Neural cell (in vitro differentiated cells): ENCODE data around the gene CFAP99. TPM values are rescaled to one million over a fixed set of nuclear protein-coding genes. Genes with fewer than 3 reads are reported as not detected.

ENCODE experiments used
- H2AFZ ChIP-seq: fragments of 200-600, 300-800 bp; sonication (generic), shearing (Covaris generic); 2 replicates; pipeline ENCODE4 v1.6.0; 2014; ENCODE audit warnings: low read depth, mild to moderate bottlenecking, antibody characterized with exemption, low read length, moderate library complexity
- H3F3A ChIP-seq: fragments of 200-600 bp; shearing (Covaris generic); 2 replicates; pipeline ENCODE4 v1.6.1; 2016; ENCODE audit warnings: mild to moderate bottlenecking, moderate library complexity, mixed read lengths, antibody characterized with exemption, low read length; ENCODE audit not compliant: insufficient read depth, poor library complexity, severe bottlenecking
- H3K27ac ChIP-seq: fragments of 200-600, 300-800 bp; sonication (generic), shearing (Covaris generic); 2 replicates; pipeline ENCODE4 v1.5.1; 2014; ENCODE audit warnings: mild to moderate bottlenecking, low read length, moderate library complexity
- H3K27me3 ChIP-seq: fragments of 300-800, 200-600 bp; sonication (generic), shearing (Covaris generic); 2 replicates; pipeline ENCODE4 v1.6.0; 2014; ENCODE audit warnings: mild to moderate bottlenecking, low read depth, low read length, moderate library complexity; ENCODE audit not compliant: insufficient read depth
- H3K36me3 ChIP-seq: fragments of 300-800, 200-600 bp; sonication (generic), shearing (Covaris generic); 2 replicates; pipeline ENCODE4 v1.5.1; 2014; ENCODE audit warnings: mild to moderate bottlenecking, antibody characterized with exemption, low read length, moderate library complexity; ENCODE audit not compliant: insufficient read depth
- H3K4me2 ChIP-seq: fragments of 300-800, 200-600 bp; sonication (generic), shearing (Covaris generic); 2 replicates; pipeline ENCODE4 v1.6.0; 2014; ENCODE audit warnings: mild to moderate bottlenecking, low read length
- H3K4me3 ChIP-seq: fragments of 300-800, 200-600 bp; sonication (generic), shearing (Covaris generic); 2 replicates; pipeline ENCODE4 v1.5.1; 2014; ENCODE audit warnings: mild to moderate bottlenecking, low read length, moderate library complexity
- H3K79me2 ChIP-seq: fragments of 200-600 bp; shearing (Covaris generic); replicated peaks from 2 replicates; pipeline ENCODE4 v1.6.0; 2014; ENCODE audit warnings: mild to moderate bottlenecking, low read length, moderate library complexity; ENCODE audit not compliant: insufficient read depth
- H3K9ac ChIP-seq: fragments of 300-800, 200-600 bp; sonication (generic), shearing (Covaris generic); 2 replicates; pipeline ENCODE4 v1.6.1; 2016; ENCODE audit warnings: mild to moderate bottlenecking, low read length, mixed read lengths
- H3K9me2 ChIP-seq: fragments of 200-600 bp; shearing (Covaris generic); 2 replicates; pipeline ENCODE4 v1.6.1; 2016; ENCODE audit warnings: mild to moderate bottlenecking, low read length, mixed read lengths; ENCODE audit not compliant: insufficient read depth
- H3K9me3 ChIP-seq: fragments of 200-600, 300-800 bp; sonication (generic), shearing (Covaris generic); 2 replicates; pipeline ENCODE4 v1.6.1; 2016; ENCODE audit warnings: mild to moderate bottlenecking, mixed run types, low read length, moderate library complexity, mixed read lengths
- H4K20me1 ChIP-seq: fragments of 200-600 bp; shearing (Covaris generic); 2 replicates; pipeline ENCODE4 v1.6.1; 2016; ENCODE audit warnings: mild to moderate bottlenecking, mixed run types; ENCODE audit not compliant: insufficient read depth
- EP300 ChIP-seq: fragments of 450-650 bp; conservative IDR thresholded peaks from 2 replicates; pipeline ENCODE4 v1.6.1; 2014; ENCODE audit warnings: antibody characterized with exemption, mild to moderate bottlenecking, moderate library complexity; ENCODE audit not compliant: poor library complexity, severe bottlenecking
- EZH2 ChIP-seq: fragments of 200-600, 300-800 bp; shearing (Covaris generic), sonication (generic); IDR thresholded peaks from 2 replicates; pipeline ENCODE4 v1.6.1; 2014; ENCODE audit warnings: antibody characterized with exemption, low read length, borderline replicate concordance, mild to moderate bottlenecking; ENCODE audit not compliant: insufficient read depth, poor library complexity, severe bottlenecking
- MXI1 ChIP-seq: fragments of 450-650 bp; conservative IDR thresholded peaks from 2 replicates; pipeline ENCODE4 v1.6.1; 2014; ENCODE audit warnings: antibody characterized with exemption, mild to moderate bottlenecking; ENCODE audit not compliant: poor library complexity, severe bottlenecking
- RAD21 ChIP-seq: fragments of 450-650 bp; conservative IDR thresholded peaks from 2 replicates; pipeline ENCODE4 v1.6.1; 2014; ENCODE audit warnings: antibody characterized with exemption, mild to moderate bottlenecking, moderate library complexity
- SMC3 ChIP-seq: fragments of 450-650 bp; conservative IDR thresholded peaks from 2 replicates; pipeline ENCODE4 v1.6.1; 2014; ENCODE audit warnings: antibody characterized with exemption, mild to moderate bottlenecking, moderate library complexity; ENCODE audit not compliant: poor library complexity
- TAF1 ChIP-seq: IDR thresholded peaks from 2 replicates; pipeline ENCODE4 v1.6.1; 2012; ENCODE audit warnings: low read depth
- polyA plus RNA-seq: library from polyadenylated mRNA; depleted of rRNA; stranded (reverse); fragments of >200 nt; gene quantifications from 2 replicates; pipeline ENCODE4 v1.2.3, GENCODE V29; 2014
- TF ChIP-seq, protein P1 (sequence below): IDR thresholded peaks from 2 replicates; pipeline ENCODE4 v1.6.1; 2012; ENCODE audit warnings: borderline replicate concordance

Gene CFAP99
- polyA plus RNA-seq, 1 donor from 2014 or later = not detected

GRCh38 chr4:2432991-2433530 lies 14.3 kb downstream of the CFAP99 start:
- Histone ChIP-seq H3K36me3 (no peaks in the 10 kb centered on the region), H3K4me3 (no peak overlapping the region), H3K79me2 (no peaks in the 10 kb centered on the region), H3F3A (no peaks in the 10 kb centered on the region), H3K9ac (no peak overlapping the region), H3K9me2 (no peaks in the 10 kb centered on the region), H3K9me3 (no peaks in the 10 kb centered on the region), H3K27ac (no peak overlapping the region), H3K4me2 (no peak overlapping the region), H3K27me3 (no peaks in the 10 kb centered on the region), H4K20me1 (no peaks in the 10 kb centered on the region), H2AFZ (no peak overlapping the region)
- TF ChIP-seq, protein P1, sequence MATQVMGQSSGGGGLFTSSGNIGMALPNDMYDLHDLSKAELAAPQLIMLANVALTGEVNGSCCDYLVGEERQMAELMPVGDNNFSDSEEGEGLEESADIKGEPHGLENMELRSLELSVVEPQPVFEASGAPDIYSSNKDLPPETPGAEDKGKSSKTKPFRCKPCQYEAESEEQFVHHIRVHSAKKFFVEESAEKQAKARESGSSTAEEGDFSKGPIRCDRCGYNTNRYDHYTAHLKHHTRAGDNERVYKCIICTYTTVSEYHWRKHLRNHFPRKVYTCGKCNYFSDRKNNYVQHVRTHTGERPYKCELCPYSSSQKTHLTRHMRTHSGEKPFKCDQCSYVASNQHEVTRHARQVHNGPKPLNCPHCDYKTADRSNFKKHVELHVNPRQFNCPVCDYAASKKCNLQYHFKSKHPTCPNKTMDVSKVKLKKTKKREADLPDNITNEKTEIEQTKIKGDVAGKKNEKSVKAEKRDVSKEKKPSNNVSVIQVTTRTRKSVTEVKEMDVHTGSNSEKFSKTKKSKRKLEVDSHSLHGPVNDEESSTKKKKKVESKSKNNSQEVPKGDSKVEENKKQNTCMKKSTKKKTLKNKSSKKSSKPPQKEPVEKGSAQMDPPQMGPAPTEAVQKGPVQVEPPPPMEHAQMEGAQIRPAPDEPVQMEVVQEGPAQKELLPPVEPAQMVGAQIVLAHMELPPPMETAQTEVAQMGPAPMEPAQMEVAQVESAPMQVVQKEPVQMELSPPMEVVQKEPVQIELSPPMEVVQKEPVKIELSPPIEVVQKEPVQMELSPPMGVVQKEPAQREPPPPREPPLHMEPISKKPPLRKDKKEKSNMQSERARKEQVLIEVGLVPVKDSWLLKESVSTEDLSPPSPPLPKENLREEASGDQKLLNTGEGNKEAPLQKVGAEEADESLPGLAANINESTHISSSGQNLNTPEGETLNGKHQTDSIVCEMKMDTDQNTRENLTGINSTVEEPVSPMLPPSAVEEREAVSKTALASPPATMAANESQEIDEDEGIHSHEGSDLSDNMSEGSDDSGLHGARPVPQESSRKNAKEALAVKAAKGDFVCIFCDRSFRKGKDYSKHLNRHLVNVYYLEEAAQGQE = no peak

DNA sequence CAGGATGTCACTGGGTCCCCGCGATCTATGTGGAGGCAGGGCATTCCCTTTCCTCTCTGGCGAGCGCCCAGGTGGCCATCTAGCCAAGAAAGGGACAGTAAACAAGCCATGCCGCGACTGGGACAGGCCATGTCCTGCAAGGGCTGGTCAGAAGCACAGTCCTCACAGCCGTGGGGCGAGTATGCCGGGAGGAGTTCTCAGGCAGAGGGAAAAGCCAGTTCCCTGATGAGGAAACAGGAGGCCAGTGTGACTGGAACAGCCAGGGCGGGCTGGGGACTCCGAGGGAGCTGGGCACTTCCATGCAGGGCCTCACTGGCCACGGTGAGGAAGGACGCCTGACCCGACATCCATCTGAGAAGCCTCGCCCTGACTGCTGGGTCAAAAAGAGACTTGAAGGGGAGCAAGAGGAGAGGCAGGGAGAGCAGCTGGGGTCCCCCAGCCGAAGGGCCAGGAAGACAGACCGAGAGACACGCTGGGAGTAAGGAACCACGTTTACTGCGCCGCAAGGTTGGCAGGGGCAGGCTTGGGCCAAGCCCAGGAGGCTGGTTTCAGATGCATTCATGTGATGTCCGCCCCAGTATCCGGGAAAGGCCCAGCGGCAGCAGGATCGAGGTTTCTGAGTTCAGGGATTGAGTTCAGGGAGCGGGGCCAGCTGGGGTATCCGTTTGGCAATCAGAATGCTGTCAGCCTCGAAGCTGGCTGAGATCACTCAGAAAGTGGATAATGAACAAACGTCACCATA lies 15.0 kb downstream of the CFAP99 start:
- no peaks in the 10 kb centered on the region for H3K36me3 ChIP-seq
- no peak overlapping the region for H3K4me2 ChIP-seq
- no peaks in the 10 kb centered on the region for H3F3A ChIP-seq
- no peaks in the 10 kb centered on the region for H3K9me2 ChIP-seq
- no peak overlapping the region for H3K27ac ChIP-seq
- no peaks in the 10 kb centered on the region for H3K79me2 ChIP-seq
- no peak overlapping the region for H3K4me3 ChIP-seq
- no peak overlapping the region for H2AFZ ChIP-seq
- H3K9ac ChIP-seq = no peak overlapping the region
- no peaks in the 10 kb centered on the region for H4K20me1 ChIP-seq
- H3K9me3 ChIP-seq = no peaks in the 10 kb centered on the region
- H3K27me3 ChIP-seq = no peaks in the 10 kb centered on the region
- TF ChIP-seq, protein P1 = no peak
- no peak for TF ChIP-seq EZH2
- TF ChIP-seq TAF1 = no peak
- no peak for TF ChIP-seq SMC3
- no peak for TF ChIP-seq MXI1
- TF ChIP-seq EP300 = no peak
- TF ChIP-seq RAD21 = no peak
